Measurements from ENCODE around the gene PCIF1.

- TF ChIP-seq POLR2A (IDR thresholded peaks at IDR 0.05) (no peak), CTCF (IDR thresholded peaks at IDR 0.05 in 4 of 5, conservative IDR thresholded peaks at IDR 0.05 in 1 of 5) (no peak)
Observed at GRCh38 chr20:45964006-45964400, 29.5 kb downstream of the PCIF1 start.

Data from gastrocnemius medialis (tissue), 4 donors.